Measurements from ENCODE around the gene GTSE1.
A peak's percentile ranks its signal among the peaks of the same experiment; 100 is the strongest.

The GTSE1 gene

GRCh38 chr22:46296257-46297150 lies at the start of gene GTSE1:
Gene GTSE1 (plus strand): TSS chr22:46296870. CDS start chr22:46297401, 531 bp downstream.
- no peak for TF ChIP-seq CTCF (IDR thresholded peaks at IDR 0.05; ENCODE audit: control insufficient read depth, insufficient read depth, low read depth, low read length, missing control alignments)
- DNase-seq (ENCODE audit: low read depth), result peak; percentile 86
- peak within 1 kb of the TSS; percentile 79 for H3K4me3 ChIP-seq (ENCODE audit: control insufficient read depth, low read depth, low read length)

- TF ChIP-seq CTCF (IDR thresholded peaks at IDR 0.05; ENCODE audit: control insufficient read depth, insufficient read depth, low read depth, low read length, missing control alignments), result no peak
- no peak for DNase-seq (ENCODE audit: low read depth)
- no peak overlapping the region for H3K4me3 ChIP-seq (ENCODE audit: control insufficient read depth, low read depth, low read length)
Measured at GRCh38 chr22:46247443-46247975, 49.2 kb upstream of the GTSE1 start.

DNA sequence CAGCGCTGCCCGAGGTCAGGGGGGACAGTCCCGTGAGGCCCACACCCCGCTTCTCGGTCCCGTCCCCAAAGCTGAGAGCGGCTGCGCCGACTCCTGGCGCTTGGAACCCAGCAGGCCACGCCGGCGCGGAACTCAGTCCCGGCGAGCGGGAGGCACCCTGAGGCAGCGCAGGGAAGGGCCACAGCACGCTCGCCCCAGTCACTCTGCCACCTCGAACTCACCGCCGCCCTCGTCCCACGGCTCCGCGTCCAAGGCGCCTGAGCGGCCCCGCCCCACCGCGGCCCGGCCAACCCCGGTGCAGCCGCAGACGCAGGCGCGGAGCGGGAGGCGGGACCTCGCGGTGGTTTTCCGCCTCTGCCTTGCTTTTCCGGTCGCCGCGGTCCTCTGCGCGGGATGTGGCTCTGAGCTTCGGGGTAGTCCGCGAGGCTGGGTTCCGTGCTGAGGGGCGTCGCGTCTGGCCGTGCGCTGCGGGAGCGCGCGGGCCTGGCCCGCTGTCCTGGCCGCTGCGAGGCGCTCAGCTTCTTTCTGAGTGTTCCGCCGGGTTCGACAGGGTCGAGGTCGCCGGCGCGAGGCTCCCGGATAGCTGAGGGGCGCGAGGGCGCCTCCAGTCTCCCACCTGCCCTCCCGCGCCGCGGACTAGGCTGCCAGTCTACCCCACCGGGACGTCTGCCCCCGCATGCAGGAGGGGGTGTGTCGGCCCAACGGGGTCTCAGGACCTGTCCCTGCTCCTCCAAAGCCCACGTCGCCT lies 46.5 kb upstream of the GTSE1 start, which contains the start of gene CDPF1:
CDPF1 (minus strand) TSS at position 259 of the 748 bp plus-strand sequence. CDS start 2,009 bp downstream, outside the sequence.
- TF ChIP-seq CTCF (IDR thresholded peaks at IDR 0.05; ENCODE audit: control insufficient read depth, insufficient read depth, low read depth, low read length, missing control alignments), result no peak
- peak within 1 kb of the TSS; percentile 63 for H3K4me3 ChIP-seq (ENCODE audit: control insufficient read depth, low read depth, low read length)
- DNase-seq (ENCODE audit: low read depth), result peak; percentile 18

- peak overlapping the region; percentile 63 for H3K4me3 ChIP-seq (ENCODE audit: control insufficient read depth, low read depth, low read length)
- TF ChIP-seq CTCF (IDR thresholded peaks at IDR 0.05; ENCODE audit: control insufficient read depth, insufficient read depth, low read depth, low read length, missing control alignments), result no peak
- no peak for DNase-seq (ENCODE audit: low read depth)
Measured at GRCh38 chr22:46250783-46251125, 45.9 kb upstream of the GTSE1 start.

DNA sequence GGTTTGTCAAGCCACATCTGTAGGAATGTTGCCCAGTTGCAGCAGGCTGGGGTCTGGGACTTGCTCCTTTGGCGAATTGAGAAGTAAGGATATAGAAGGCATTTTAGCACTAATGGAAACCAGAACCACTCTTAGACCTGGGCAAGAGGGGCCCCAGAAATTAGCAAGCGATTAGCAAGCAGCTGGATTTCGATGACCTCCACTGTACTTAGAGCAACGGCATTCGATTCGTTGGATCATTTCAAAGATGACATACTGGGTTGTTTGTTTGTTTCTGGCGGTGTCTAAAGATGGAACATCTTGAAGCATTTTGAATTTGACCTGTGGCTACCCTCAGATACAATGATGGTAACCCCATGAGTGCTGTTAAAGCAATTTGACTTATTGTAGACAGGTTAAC lies 45.4 kb upstream of the GTSE1 start:
- no peak for DNase-seq (ENCODE audit: low read depth)
- peak overlapping the region; percentile 63 for H3K4me3 ChIP-seq (ENCODE audit: control insufficient read depth, low read depth, low read length)
- no peak for TF ChIP-seq CTCF (IDR thresholded peaks at IDR 0.05; ENCODE audit: control insufficient read depth, insufficient read depth, low read depth, low read length, missing control alignments)

GRCh38 chr22:46251816-46252380 lies 44.8 kb upstream of the GTSE1 start:
- no peak overlapping the region for H3K4me3 ChIP-seq (ENCODE audit: control insufficient read depth, low read depth, low read length)
- no peak for TF ChIP-seq CTCF (IDR thresholded peaks at IDR 0.05; ENCODE audit: control insufficient read depth, insufficient read depth, low read depth, low read length, missing control alignments)

More at GRCh38 chr22:46251816-46252380, 44.8 kb upstream of the GTSE1 start:
- DNase-seq (ENCODE audit: low read depth), result no peak

Data from AG09309 (cell line).